HCT116 (cell line): ENCODE measurements around the gene CYP2A6. TPM values are rescaled to one million over a fixed set of nuclear protein-coding genes. Genes with fewer than 3 reads are reported as not detected.

Experiments used
- ATAC-seq: fragments of 200-7000 bp; cut with Tn5 transposase; 2 replicates; pipeline ENCODE4 v1.9.1; 2020; ENCODE audit warnings: mild to moderate bottlenecking, moderate library complexity
- BruUV-seq: library from RNA; stranded (reverse); fragments of 400-500 nt; replicated peaks from 2 replicates; lab custom pipeline; 2021; lab: Mats Ljungman, UMichigan
- CTCF ChIA-PET: fragments of 300-600 bp; sonication (Branson Sonifier 250); formaldehyde crosslinking; loops from one replicate; lab custom pipeline; 2021; ENCODE audit warnings: antibody characterized with exemption; lab: Charles Lee
- POLR2A ChIA-PET: fragments of 300-600, 350-600 bp; sonication (Branson Sonifier 250); formaldehyde crosslinking; loops from one replicate; lab custom pipeline; 2021; ENCODE audit warnings: antibody characterized with exemption; lab: Charles Lee
- RAD21 ChIA-PET, 2 experiments: fragments of 300-600 bp; sonication (Branson Sonifier 250); formaldehyde crosslinking; loops; one replicate each; lab custom pipeline; 2023; ENCODE audit warnings: low total read pairs in 2 of 2; ENCODE audit not compliant: uncharacterized antibody in 2 of 2, unreplicated experiment in 2 of 2, low non-redundant PET in 1 of 2; lab: Charles Lee
- DNase-seq: peaks from one replicate; pipeline ENCODE4 v3.0.0-alpha.2; 2010; ENCODE audit warnings: low read depth, low spot score
- H2AFZ ChIP-seq: fragments of 200-600 bp; shearing (Covaris generic), sonication (generic); 2 replicates; pipeline ENCODE4 v1.6.1; 2017; ENCODE audit warnings: low read depth, mixed run types, mixed read lengths, antibody characterized with exemption, low read length; ENCODE audit not compliant: poor library complexity, severe bottlenecking
- H3K27ac ChIP-seq: 2 replicates; pipeline ENCODE4 v1.5.1; 2012; ENCODE audit warnings: low read depth, low read length
- H3K27me3 ChIP-seq: fragments of 200-600 bp; sonication (generic); 2 replicates; pipeline ENCODE4 v1.6.1; 2016; ENCODE audit warnings: mixed run types, low read length, mixed read lengths; ENCODE audit not compliant: insufficient read depth
- H3K36me3 ChIP-seq, 2 experiments: fragments of 200-500 bp in 1 of 2; fragments of 200-600 bp in 1 of 2; sonication (Bioruptor generic) in 1 of 2; sonication (generic) in 1 of 2; 2 replicates each; pipeline versions ENCODE4 v1.5.1 to v1.6.1; 2014 to 2016; ENCODE audit warnings: low read length in 2 of 2, inconsistent platforms in 1 of 2, mixed read lengths in 1 of 2, mixed run types in 1 of 2; ENCODE audit not compliant: insufficient read depth in 2 of 2, control insufficient read depth in 1 of 2
- H3K4me1 ChIP-seq, 2 experiments: fragments of 200-600 bp in 1 of 2; sonication (generic) in 1 of 2; 2 replicates each; pipeline versions ENCODE4 v1.5.1 to v1.6.1; 2012 to 2017; ENCODE audit warnings: low read length in 2 of 2, inconsistent platforms in 1 of 2, mild to moderate bottlenecking in 1 of 2, mixed read lengths in 1 of 2, mixed run types in 1 of 2, moderate library complexity in 1 of 2; ENCODE audit not compliant: insufficient read depth in 2 of 2, control insufficient read depth in 1 of 2
- H3K4me2 ChIP-seq: fragments of 200-600 bp; sonication (generic); 2 replicates; pipeline ENCODE4 v1.6.1; 2017; ENCODE audit warnings: mixed run types, low read length, mixed read lengths
- H3K4me3 ChIP-seq, 2 experiments: fragments of 200-600 bp in 1 of 2; sonication (generic) in 1 of 2; replicated peaks in 1 of 2; 2 replicates each; pipeline ENCODE4 v1.5.1; 2011 to 2016; ENCODE audit warnings: low read length in 2 of 2, control low read depth in 1 of 2, low read depth in 1 of 2, mild to moderate bottlenecking in 1 of 2, mixed read lengths in 1 of 2, mixed run types in 1 of 2
- H3K79me2 ChIP-seq: fragments of 200-600 bp; sonication (generic); 2 replicates; pipeline ENCODE4 v1.6.1; 2017; ENCODE audit warnings: mild to moderate bottlenecking, mixed run types, low read length, moderate library complexity, mixed read lengths; ENCODE audit not compliant: insufficient read depth
- H3K9ac ChIP-seq: fragments of 200-600 bp; sonication (generic); 2 replicates; pipeline ENCODE4 v1.6.1; 2016; ENCODE audit warnings: low read length, mixed read lengths
- H3K9me2 ChIP-seq: fragments of 200-600 bp; sonication (generic), shearing (Covaris generic); 2 replicates; pipeline ENCODE4 v1.6.1; 2017; ENCODE audit warnings: mixed run types, mild to moderate bottlenecking, moderate library complexity; ENCODE audit not compliant: insufficient read depth
- H3K9me3 ChIP-seq, 2 experiments: fragments of 200-500 bp in 1 of 2; fragments of 200-600 bp in 1 of 2; sonication (Bioruptor generic) in 1 of 2; sonication (generic) in 1 of 2; 2 replicates each; pipeline ENCODE4 v1.6.1; 2014 to 2017; ENCODE audit warnings: low read length in 2 of 2, mixed read lengths in 2 of 2, inconsistent platforms in 1 of 2, low read depth in 1 of 2, mild to moderate bottlenecking in 1 of 2, mixed run types in 1 of 2, moderate library complexity in 1 of 2; ENCODE audit not compliant: control insufficient read depth in 1 of 2, insufficient read depth in 1 of 2
- H4K20me1 ChIP-seq: fragments of 200-600 bp; sonication (generic), shearing (Covaris generic); 2 replicates; pipeline ENCODE4 v1.6.1; 2017; ENCODE audit warnings: mixed run types, mild to moderate bottlenecking, moderate library complexity; ENCODE audit not compliant: insufficient read depth
- EGR1 ChIP-seq: IDR thresholded peaks from 2 replicates; pipeline ENCODE4 v1.6.1; 2012; ENCODE audit warnings: low read depth
- EZH2phosphoT487 ChIP-seq: fragments of 200-600 bp; IDR thresholded peaks from 2 replicates; pipeline ENCODE4 v1.6.1; 2018; ENCODE audit warnings: antibody characterized with exemption, borderline replicate concordance
- JUND ChIP-seq: IDR thresholded peaks from 2 replicates; pipeline ENCODE4 v1.6.1; 2012
- POLR2A ChIP-seq: IDR thresholded peaks from 2 replicates; pipeline ENCODE4 v1.7.0; 2011; ENCODE audit warnings: borderline replicate concordance; ENCODE audit not compliant: insufficient read depth, insufficient read length; ENCODE audit errors: extremely low read depth
- POLR2AphosphoS5 ChIP-seq: IDR thresholded peaks from 2 replicates; pipeline ENCODE4 v1.6.1; 2011; ENCODE audit warnings: mild to moderate bottlenecking, low read depth, low read length, moderate library complexity
- SIN3A ChIP-seq: IDR thresholded peaks from 2 replicates; pipeline ENCODE4 v1.6.1; 2012; ENCODE audit warnings: low read depth
- SP1 ChIP-seq: IDR thresholded peaks from 2 replicates; pipeline ENCODE4 v1.6.1; 2012; ENCODE audit warnings: low read depth
- SRF ChIP-seq: IDR thresholded peaks from 2 replicates; pipeline ENCODE4 v1.6.1; 2012; ENCODE audit warnings: low read depth
- TCF7L2 ChIP-seq: IDR thresholded peaks from 2 replicates; pipeline ENCODE4 v1.7.0; 2011; ENCODE audit warnings: borderline replicate concordance, inconsistent platforms; ENCODE audit not compliant: insufficient read depth, insufficient read length; ENCODE audit errors: extremely low read depth
- ZFX ChIP-seq: fragments of 450-650 bp; IDR thresholded peaks from 2 replicates; pipeline ENCODE4 v1.6.1; 2017
- intact Hi-C: fragments of 100-400 bp; cut with micrococcal nuclease; formaldehyde crosslinking; loops from 2 replicates; pipeline ENCODE4 v1.10.0; 2022
- total RNA-seq: library from RNA; stranded (reverse); gene quantifications from one replicate; pipeline ENCODE4 v1.2.1, GENCODE V29; 2021; ENCODE audit not compliant: unreplicated experiment
- TF ChIP-seq, protein P1 (sequence below): IDR thresholded peaks from 2 replicates; pipeline ENCODE4 v1.6.1; 2011; ENCODE audit warnings: mild to moderate bottlenecking, low read length, moderate library complexity; ENCODE audit not compliant: insufficient replicate concordance; ENCODE audit errors: extremely low read depth
- TF ChIP-seq, protein P2 (sequence below): IDR thresholded peaks from 2 replicates; pipeline ENCODE4 v1.6.1; 2012

Gene CYP2A6
- total RNA-seq, 1 experiment from 2014 or later = 0.57 TPM

DNA sequence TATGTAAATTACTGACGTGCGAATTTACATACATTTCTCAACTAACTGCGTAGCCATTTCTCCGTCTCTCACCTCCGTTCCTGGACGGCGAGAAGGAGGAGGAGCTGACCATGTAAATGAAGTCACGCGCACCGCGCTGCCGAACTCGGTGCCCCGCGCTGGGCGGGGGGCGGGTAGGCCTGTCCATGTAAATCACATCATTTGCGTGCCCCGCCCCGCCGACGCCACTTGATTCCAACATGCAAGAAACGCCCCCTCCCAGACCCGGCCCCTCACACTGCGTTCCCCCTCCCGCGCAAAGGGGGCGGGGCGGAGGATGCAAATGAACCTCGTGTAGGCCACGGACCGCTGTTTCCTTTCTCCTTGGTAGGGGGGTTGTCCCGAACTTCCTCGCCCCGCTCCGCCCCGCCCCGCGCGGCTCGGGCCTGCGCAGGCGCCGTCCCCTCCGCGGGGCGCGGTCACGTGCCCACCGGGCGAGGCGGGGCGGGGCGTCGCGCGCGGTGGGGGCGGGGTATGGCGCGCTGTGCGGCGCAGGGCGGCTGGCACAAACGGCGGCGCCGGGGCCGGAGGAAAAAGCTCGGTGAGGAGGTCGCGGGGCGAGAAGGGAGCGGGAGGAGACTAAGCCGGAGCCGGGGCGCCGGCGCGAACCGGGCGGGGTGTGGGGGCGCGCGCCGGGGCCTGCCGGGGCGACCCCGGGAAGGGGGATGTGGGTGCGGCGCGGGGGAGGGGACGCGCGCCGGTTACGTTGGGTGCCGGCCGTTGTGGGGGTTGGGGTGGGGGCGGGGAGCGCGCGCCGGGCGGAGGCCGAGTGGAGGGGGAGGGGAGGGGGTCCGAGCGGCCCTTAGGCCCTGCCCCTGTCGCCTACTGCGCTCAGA is 51.3 kb downstream of the CYP2A6 start, which contains the start of gene EGLN2:
Gene EGLN2 (plus strand): TSS at position 509 of the 875 bp plus-strand sequence. CDS start 1,382 bp downstream, outside the sequence.
- Histone ChIP-seq H3K9ac (peak within 1 kb of the TSS; percentile 92), H2AFZ (peak within 1 kb of the TSS; percentile 49), H3K36me3 (peaks cover 7 to 23% of the 10 kb centered on the region in 2 experiments; a peak in 3 of 4 replicates), H3K9me2 (no peaks in the 10 kb centered on the region), H4K20me1 (no peaks in the 10 kb centered on the region), H3K27ac (peak within 1 kb of the TSS; percentile 90), H3K4me3 (peak within 1 kb of the TSS; percentile 88), H3K4me2 (peak within 1 kb of the TSS; percentile 90), H3K4me1 (peaks cover 14 to 47% of the 10 kb centered on the region in 2 experiments), H3K27me3 (no peaks in the 10 kb centered on the region), H3K79me2 (peaks cover 46% of the 10 kb centered on the region), H3K9me3 (no peaks in the 10 kb centered on the region)
- peak; percentile 99 for DNase-seq
- RAD21 ChIA-PET = interaction anchor here in 1 of 2 experiments (0.7 kb wide), 1 partner anchor 20 kb away, joined by 3 read pairs; no protein-coding TSS in a partner anchor
- ATAC-seq = peak; percentile 89
- POLR2A ChIA-PET = interaction anchor here (0.7 to 2.3 kb wide), 5 partner anchors 8 to 83 kb away, joined by 3 to 19 read pairs (median 5); partner anchors contain the start of genes ACTMAP, MIA and RAB4B
- intact Hi-C loops = loop anchor here (1.0 to 5.0 kb wide), 3 partner anchors 21 to 82 kb away; partner anchors contain the start of genes ACTMAP, COQ8B, ITPKC and RAB4B
- TF ChIP-seq, protein P1, sequence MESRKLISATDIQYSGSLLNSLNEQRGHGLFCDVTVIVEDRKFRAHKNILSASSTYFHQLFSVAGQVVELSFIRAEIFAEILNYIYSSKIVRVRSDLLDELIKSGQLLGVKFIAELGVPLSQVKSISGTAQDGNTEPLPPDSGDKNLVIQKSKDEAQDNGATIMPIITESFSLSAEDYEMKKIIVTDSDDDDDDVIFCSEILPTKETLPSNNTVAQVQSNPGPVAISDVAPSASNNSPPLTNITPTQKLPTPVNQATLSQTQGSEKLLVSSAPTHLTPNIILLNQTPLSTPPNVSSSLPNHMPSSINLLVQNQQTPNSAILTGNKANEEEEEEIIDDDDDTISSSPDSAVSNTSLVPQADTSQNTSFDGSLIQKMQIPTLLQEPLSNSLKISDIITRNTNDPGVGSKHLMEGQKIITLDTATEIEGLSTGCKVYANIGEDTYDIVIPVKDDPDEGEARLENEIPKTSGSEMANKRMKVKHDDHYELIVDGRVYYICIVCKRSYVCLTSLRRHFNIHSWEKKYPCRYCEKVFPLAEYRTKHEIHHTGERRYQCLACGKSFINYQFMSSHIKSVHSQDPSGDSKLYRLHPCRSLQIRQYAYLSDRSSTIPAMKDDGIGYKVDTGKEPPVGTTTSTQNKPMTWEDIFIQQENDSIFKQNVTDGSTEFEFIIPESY = no peak
- TF ChIP-seq TCF7L2 (peak; percentile 30), JUND (no peak), POLR2AphosphoS5 (peak; percentile 65; the same call in 1 of the 2 replicates), EZH2phosphoT487 (no peak), SIN3A (peak; percentile 13; the same call in 1 of the 2 replicates), POLR2A (no peak), ZFX (no peak), EGR1 (peak; percentile 74), SP1 (peak; percentile 84), SRF (no peak)
- TF ChIP-seq, protein P2, sequence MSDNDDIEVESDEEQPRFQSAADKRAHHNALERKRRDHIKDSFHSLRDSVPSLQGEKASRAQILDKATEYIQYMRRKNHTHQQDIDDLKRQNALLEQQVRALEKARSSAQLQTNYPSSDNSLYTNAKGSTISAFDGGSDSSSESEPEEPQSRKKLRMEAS = peak; percentile 83; the same call in 1 of the 2 replicates
- no TSS peak for BruUV-seq
- CTCF ChIA-PET = interaction anchor here (0.7 to 1.8 kb wide), 9 partner anchors 8 to 345 kb away, joined by 3 to 17 read pairs (median 4); partner anchors contain the start of genes ACTMAP, RAB4B and SNRPA
